Neural progenitor cell (in vitro differentiated cells): ENCODE results near the gene FRYL.

ENCODE experiments used
- CTCF ChIP-seq: fragments of 200-600 bp; sonication (generic); IDR thresholded peaks from 2 replicates; pipeline ENCODE4 v1.5.1; 2017; ENCODE audit warnings: antibody characterized with exemption, mild to moderate bottlenecking
- EZH2 ChIP-seq: fragments of 200-600 bp; sonication (generic); IDR thresholded peaks from 2 replicates; pipeline ENCODE4 v1.6.1; 2017; ENCODE audit warnings: antibody characterized with exemption, mild to moderate bottlenecking, moderate library complexity
- EZH2phosphoT487 ChIP-seq: fragments of 200-600 bp; sonication (generic); IDR thresholded peaks from 2 replicates; pipeline ENCODE4 v1.6.1; 2017; ENCODE audit warnings: antibody characterized with exemption

- TF ChIP-seq CTCF (no peak), EZH2phosphoT487 (no peak), EZH2 (no peak)
These were observed 138.7 kb downstream of the FRYL start for GRCh38 chr4:48641401-48641800.
